Measurements from ENCODE around the gene NXNL1. TPM values are rescaled to one million over a fixed set of nuclear protein-coding genes. Genes with fewer than 3 reads are reported as not detected.
A peak's percentile ranks its signal among the peaks of the same experiment; 100 is the strongest.
"Not testable (repeated sequence)": the region's sequence is repeated elsewhere in the genome, so short reads cannot be mapped to it uniquely, and the experiment has no call there.

Gene NXNL1
- total RNA-seq, 4 donors from 2014 or later, result 0.44 TPM; not detected in 3

GRCh38 chr19:17482877-17483604 is 22.3 kb upstream of the NXNL1 start:
- H3K4me1 ChIP-seq, result peaks cover 0 to 82% (median 18%) of the 10 kb centered on the region in 4 donors
- no peak overlapping the region for H3K4me3 ChIP-seq
- H3K27me3 ChIP-seq, result no peaks in the 10 kb centered on the region
- peak overlapping the region in 1 of 4 donors; percentile 43 for H3K27ac ChIP-seq
- H3K9me3 ChIP-seq, result no peaks in the 10 kb centered on the region
- peaks cover 0 to 31% (median 0%) of the 10 kb centered on the region in 3 donors for H3K36me3 ChIP-seq
- WGBS, 2 donors, result 86 to 90% methylated on average over 3 of the region's 3 CpGs
- TF ChIP-seq, protein P1, sequence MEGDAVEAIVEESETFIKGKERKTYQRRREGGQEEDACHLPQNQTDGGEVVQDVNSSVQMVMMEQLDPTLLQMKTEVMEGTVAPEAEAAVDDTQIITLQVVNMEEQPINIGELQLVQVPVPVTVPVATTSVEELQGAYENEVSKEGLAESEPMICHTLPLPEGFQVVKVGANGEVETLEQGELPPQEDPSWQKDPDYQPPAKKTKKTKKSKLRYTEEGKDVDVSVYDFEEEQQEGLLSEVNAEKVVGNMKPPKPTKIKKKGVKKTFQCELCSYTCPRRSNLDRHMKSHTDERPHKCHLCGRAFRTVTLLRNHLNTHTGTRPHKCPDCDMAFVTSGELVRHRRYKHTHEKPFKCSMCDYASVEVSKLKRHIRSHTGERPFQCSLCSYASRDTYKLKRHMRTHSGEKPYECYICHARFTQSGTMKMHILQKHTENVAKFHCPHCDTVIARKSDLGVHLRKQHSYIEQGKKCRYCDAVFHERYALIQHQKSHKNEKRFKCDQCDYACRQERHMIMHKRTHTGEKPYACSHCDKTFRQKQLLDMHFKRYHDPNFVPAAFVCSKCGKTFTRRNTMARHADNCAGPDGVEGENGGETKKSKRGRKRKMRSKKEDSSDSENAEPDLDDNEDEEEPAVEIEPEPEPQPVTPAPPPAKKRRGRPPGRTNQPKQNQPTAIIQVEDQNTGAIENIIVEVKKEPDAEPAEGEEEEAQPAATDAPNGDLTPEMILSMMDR (IDR thresholded peaks at IDR 0.05), result no peak
- TF ChIP-seq POLR2A (IDR thresholded peaks at IDR 0.05), result no peak
- no peak for TF ChIP-seq EP300 (IDR thresholded peaks at IDR 0.05)
- no peak for DNase-seq (ENCODE audit: low spot score in 2 of 2)

DNA sequence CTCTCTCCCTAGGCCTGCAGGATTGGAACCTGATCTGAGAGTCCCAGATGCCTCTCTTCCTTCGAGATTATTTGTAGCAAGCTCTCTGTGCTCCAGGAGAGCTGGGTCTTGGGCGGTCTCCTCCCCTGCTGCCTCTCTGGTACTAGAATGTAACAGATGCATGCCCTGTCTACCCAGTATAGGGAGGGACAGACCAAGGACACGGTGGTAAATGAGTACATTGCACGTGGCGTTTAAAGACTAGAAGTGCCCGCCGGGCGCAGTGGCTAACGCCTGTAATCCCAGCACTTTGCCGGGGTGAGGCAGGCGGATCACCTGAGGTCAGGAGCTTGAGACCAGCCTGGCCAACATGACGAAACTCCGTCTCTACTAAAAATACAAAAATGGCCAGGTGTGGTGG is 21.3 kb upstream of the NXNL1 start:
- WGBS, 2 donors, result 92 to 93% methylated on average over 12 to 13 of the region's 13 CpGs
- no peak for DNase-seq (ENCODE audit: low spot score in 2 of 2)
- H3K36me3 ChIP-seq, result peaks cover 0 to 24% (median 0%) of the 10 kb centered on the region in 3 donors
- H3K4me3 ChIP-seq, result no peak overlapping the region
- no peaks in the 10 kb centered on the region for H3K9me3 ChIP-seq
- peak overlapping the region in 1 of 4 donors; percentile 11 for H3K27ac ChIP-seq
- H3K27me3 ChIP-seq, result no peaks in the 10 kb centered on the region
- no peak for TF ChIP-seq EP300 (IDR thresholded peaks at IDR 0.05)
- TF ChIP-seq, protein P1 (IDR thresholded peaks at IDR 0.05), result no peak
- no peak for TF ChIP-seq POLR2A (IDR thresholded peaks at IDR 0.05)
- H3K4me1 ChIP-seq, result peaks cover 0 to 79% (median 18%) of the 10 kb centered on the region in 4 donors

GRCh38 chr19:17479325-17479791 is 18.6 kb upstream of the NXNL1 start:
- DNase-seq (ENCODE audit: low spot score in 2 of 2), result no peak
- TF ChIP-seq EP300 (IDR thresholded peaks at IDR 0.05) (peak in 1 of 2 donors; percentile 49), POLR2A (IDR thresholded peaks at IDR 0.05) (no peak)
- TF ChIP-seq, protein P1 (IDR thresholded peaks at IDR 0.05), result no peak
- H3K36me3 ChIP-seq, result peaks cover 0 to 11% (median 0%) of the 10 kb centered on the region in 3 donors
- H3K4me3 ChIP-seq, result no peak overlapping the region
- H3K27me3 ChIP-seq, result no peaks in the 10 kb centered on the region
- peak overlapping the region; percentile 1 to 95 (median 56) for H3K27ac ChIP-seq
- H3K9me3 ChIP-seq, result no peaks in the 10 kb centered on the region
- peaks cover 0 to 83% (median 31%) of the 10 kb centered on the region in 4 donors for H3K4me1 ChIP-seq
- WGBS, 2 donors, result 24 to 25% methylated on average over 6 of the region's 6 CpGs

- Histone ChIP-seq H3K4me3 (no peak overlapping the region), H3K4me1 (peaks cover 0 to 82% (median 29%) of the 10 kb centered on the region in 4 donors), H3K9me3 (no peaks in the 10 kb centered on the region), H3K27ac (peak overlapping the region; percentile 76 to 95 (median 84)), H3K36me3 (no peaks in the 10 kb centered on the region), H3K27me3 (no peaks in the 10 kb centered on the region)
- TF ChIP-seq, protein P1 (IDR thresholded peaks at IDR 0.05), result no peak
- TF ChIP-seq POLR2A (IDR thresholded peaks at IDR 0.05) (peak in 1 of 2 donors; percentile 12), EP300 (IDR thresholded peaks at IDR 0.05) (peak; percentile 65 to 93)
- DNase-seq (ENCODE audit: low spot score in 2 of 2), result peak; percentile 39 to 60
- WGBS, 2 donors, result 13 to 31% methylated on average over 10 of the region's 10 CpGs
Measured at GRCh38 chr19:17475541-17476115, 14.9 kb upstream of the NXNL1 start.

DNA sequence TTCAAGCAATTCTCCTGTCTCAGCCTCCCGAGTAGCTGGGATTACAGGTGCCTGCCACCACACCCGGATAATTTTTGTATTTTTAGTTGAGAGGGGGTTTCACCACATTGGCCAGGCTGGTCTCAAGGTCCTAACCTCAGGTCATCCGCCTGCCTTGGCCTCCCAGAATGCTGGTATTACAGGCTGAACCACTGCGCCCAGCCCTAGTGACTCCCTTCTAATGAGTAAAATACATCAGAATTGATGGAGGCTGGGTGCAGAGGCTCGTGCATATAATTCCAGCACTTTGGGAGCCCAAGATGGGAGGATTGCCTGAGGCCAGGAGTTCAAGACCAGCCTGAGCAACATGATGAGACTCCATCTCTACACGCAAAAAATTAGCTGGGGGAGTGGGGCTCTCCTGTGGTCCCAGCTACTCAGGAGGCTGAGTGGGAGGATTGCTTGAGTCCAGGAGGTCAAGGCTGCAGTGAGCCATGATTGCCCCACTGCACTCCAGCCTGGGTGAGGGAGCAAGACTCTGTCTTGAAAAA is 14.3 kb upstream of the NXNL1 start:
- WGBS, 2 donors, result 58 to 72% methylated on average over 6 of the region's 6 CpGs
- not testable (repeated sequence) for H3K27me3 ChIP-seq; H3K36me3 ChIP-seq; H3K9me3 ChIP-seq; H3K4me3 ChIP-seq; DNase-seq (ENCODE audit: low spot score in 2 of 2)
- H3K27ac ChIP-seq, result peak overlapping the region; percentile 72 to 95 (median 84)
- H3K4me1 ChIP-seq, result peaks cover 0 to 79% (median 27%) of the 10 kb centered on the region in 4 donors
